Left hindlimb (tissue), 1 donor: ENCODE data around the gene ATL2.
"Not testable (repeated sequence)": the region's sequence is repeated elsewhere in the genome, so short reads cannot be mapped to it uniquely, and the experiment has no call there.

Experiments
- DNase-seq: peaks from one replicate; pipeline ENCODE4 v3.0.0-alpha.2; 2018

Gene ATL2

GRCh38 chr2:38377050-38377828 is at the start of gene ATL2:
Gene ATL2 (minus strand): TSS chr2:38377273. CDS start chr2:38377260, 13 bp downstream.
- peak; percentile 98 for DNase-seq

- no peak for DNase-seq
Measured at GRCh38 chr2:38423763-38424162, 46.7 kb upstream of the ATL2 start.

- no peak for DNase-seq
Measured at GRCh38 chr2:38421274-38422056, 44.4 kb upstream of the ATL2 start.

- no peak for DNase-seq
Measured at GRCh38 chr2:38419499-38419898, 42.4 kb upstream of the ATL2 start.

GRCh38 chr2:38418735-38419134 is 41.7 kb upstream of the ATL2 start:
- no peak for DNase-seq

GRCh38 chr2:38417745-38418689 is 40.9 kb upstream of the ATL2 start:
- DNase-seq: no peak

GRCh38 chr2:38416296-38417036 is 39.4 kb upstream of the ATL2 start:
- DNase-seq: no peak

GRCh38 chr2:38415728-38416291 is 38.7 kb upstream of the ATL2 start:
- DNase-seq: no peak

- DNase-seq: no peak
Measured at GRCh38 chr2:38415023-38415422, 38.0 kb upstream of the ATL2 start.

GRCh38 chr2:38412235-38412871 is 35.3 kb upstream of the ATL2 start:
- not testable (repeated sequence) for DNase-seq

- no peak for DNase-seq
Measured at GRCh38 chr2:38409156-38410102, 32.4 kb upstream of the ATL2 start.

- no peak for DNase-seq
Measured at GRCh38 chr2:38407111-38407682, 30.1 kb upstream of the ATL2 start.

- peak; percentile 50 for DNase-seq
Measured at GRCh38 chr2:38406597-38407110, 29.6 kb upstream of the ATL2 start.

GRCh38 chr2:38405917-38406596 is 29.0 kb upstream of the ATL2 start:
- no peak for DNase-seq

GRCh38 chr2:38400513-38400912 is 23.4 kb upstream of the ATL2 start:
- DNase-seq: no peak

GRCh38 chr2:38398739-38399138 is 21.7 kb upstream of the ATL2 start:
- DNase-seq: no peak

GRCh38 chr2:38394903-38395341 is 17.8 kb upstream of the ATL2 start:
- DNase-seq: no peak

- DNase-seq: no peak
Measured at GRCh38 chr2:38394041-38394440, 17.0 kb upstream of the ATL2 start.

- DNase-seq: no peak
Measured at GRCh38 chr2:38390947-38391346, 13.9 kb upstream of the ATL2 start.
